HEK293 (cell line): Measurements from ENCODE around the gene HSPB2.
A peak's percentile ranks its signal among the peaks of the same experiment; 100 is the strongest.

Source experiments
- CTCF ChIA-PET: fragments of 350-600 bp; formaldehyde crosslinking; extraction: SDS; loops from one replicate; lab custom pipeline; 2021; ENCODE audit warnings: antibody characterized with exemption; lab: Yijun Ruan, JAX
- POLR2A ChIA-PET: fragments of 300-600 bp; formaldehyde crosslinking; extraction: SDS; loops from one replicate; lab custom pipeline; 2020; ENCODE audit warnings: antibody characterized with exemption, inconsistent platforms; lab: Yijun Ruan, JAX
- H3K27ac ChIP-seq: fragments of 200-500 bp; sonication (Bioruptor generic); 2 replicates; pipeline ENCODE4 v1.5.1; 2014; ENCODE audit warnings: low read depth, low read length, control low read depth, inconsistent platforms; ENCODE audit errors: extremely low read depth
- H3K36me3 ChIP-seq, 2 experiments: fragments of 200-500 bp in 1 of 2; sonication (Bioruptor generic) in 1 of 2; 1 replicate in 1 of 2; 2 replicates in 1 of 2; pipeline ENCODE4 v1.5.1; 2014 to 2017; ENCODE audit warnings: inconsistent platforms in 2 of 2, low read length in 2 of 2; ENCODE audit not compliant: control insufficient read depth in 2 of 2, insufficient read depth in 1 of 2
- H3K4me1 ChIP-seq: fragments of 200-500 bp; sonication (Bioruptor generic); 2 replicates; pipeline ENCODE4 v1.5.1; 2014; ENCODE audit warnings: mild to moderate bottlenecking, low read length, inconsistent platforms; ENCODE audit not compliant: control insufficient read depth, insufficient read depth
- H3K4me3 ChIP-seq: 2 replicates; pipeline ENCODE4 v1.5.1; 2011; ENCODE audit warnings: low read depth, mild to moderate bottlenecking, control low read depth, low read length, moderate library complexity
- H3K9me3 ChIP-seq: fragments of 200-500 bp; sonication (Bioruptor generic); 2 replicates; pipeline ENCODE4 v1.5.1; 2014; ENCODE audit warnings: low read depth, low read length, inconsistent platforms; ENCODE audit not compliant: control insufficient read depth, insufficient read depth
- GFI1B ChIP-seq: fragments of 450-650 bp; formaldehyde crosslinking; IDR thresholded peaks from 2 replicates; pipeline ENCODE4 v1.5.1; 2016; ENCODE audit warnings: missing biosample characterization, missing genetic modification characterization
- KLF8 ChIP-seq: fragments of 450-650 bp; formaldehyde crosslinking; IDR thresholded peaks from 2 replicates; pipeline ENCODE4 v1.5.1; 2016; ENCODE audit warnings: missing biosample characterization, missing genetic modification characterization
- KLF9 ChIP-seq: fragments of 450-650 bp; formaldehyde crosslinking; IDR thresholded peaks from 2 replicates; pipeline ENCODE4 v1.5.1; 2016; ENCODE audit warnings: missing biosample characterization, missing genetic modification characterization, low read depth
- PRDM1 ChIP-seq: fragments of 450-650 bp; formaldehyde crosslinking; IDR thresholded peaks from 2 replicates; pipeline ENCODE4; 2016; ENCODE audit warnings: missing biosample characterization, missing genetic modification characterization
- SETDB1 ChIP-seq: IDR thresholded peaks from one replicate; pipeline ENCODE4 v1.6.1; 2017; ENCODE audit warnings: mild to moderate bottlenecking, low read length, moderate library complexity, mixed read lengths; ENCODE audit not compliant: insufficient read length
- TRIM28 ChIP-seq: IDR thresholded peaks from 2 replicates; pipeline ENCODE4 v1.6.1; 2011; ENCODE audit warnings: low read length, control low read depth, borderline replicate concordance
- ZNF146 ChIP-seq: fragments of 450-650 bp; formaldehyde crosslinking; IDR thresholded peaks from 2 replicates; pipeline ENCODE4 v1.5.1; 2016; ENCODE audit warnings: missing biosample characterization, missing genetic modification characterization
- ZNF239 ChIP-seq: fragments of 450-650 bp; formaldehyde crosslinking; IDR thresholded peaks from 2 replicates; pipeline ENCODE4 v1.5.1; 2016; ENCODE audit warnings: missing biosample characterization, missing genetic modification characterization
- ZNF626 ChIP-seq: fragments of 450-650 bp; sonication (Bioruptor Pico); formaldehyde crosslinking; IDR thresholded peaks from 2 replicates; pipeline ENCODE4 v1.5.1; 2018; ENCODE audit warnings: missing biosample characterization, missing genetic modification characterization, inconsistent platforms
- ZNF658 ChIP-seq: fragments of 450-650 bp; formaldehyde crosslinking; IDR thresholded peaks from 2 replicates; pipeline ENCODE4; 2016; ENCODE audit warnings: missing biosample characterization, missing genetic modification characterization
- ZSCAN23 ChIP-seq: fragments of 450-650 bp; formaldehyde crosslinking; IDR thresholded peaks from 2 replicates; pipeline ENCODE4 v1.5.1; 2016; ENCODE audit warnings: missing biosample characterization, missing genetic modification characterization
- TF ChIP-seq, protein P1 (sequence below): fragments of 450-650 bp; formaldehyde crosslinking; conservative IDR thresholded peaks from 2 replicates; pipeline ENCODE4 v1.5.1; 2016; ENCODE audit warnings: low read depth, missing biosample characterization, missing genetic modification characterization
- TF ChIP-seq, protein P2 (sequence below): fragments of 450-650 bp; formaldehyde crosslinking; IDR thresholded peaks from 2 replicates; pipeline ENCODE4; 2016; ENCODE audit warnings: missing biosample characterization, missing genetic modification characterization
- TF ChIP-seq, protein P3 (sequence below): fragments of 450-650 bp; formaldehyde crosslinking; IDR thresholded peaks from 2 replicates; pipeline ENCODE4 v1.5.1; 2016; ENCODE audit warnings: missing biosample characterization, missing genetic modification characterization
- TF ChIP-seq, protein P4 (sequence below): sonication (generic); formaldehyde crosslinking; IDR thresholded peaks from 2 replicates; pipeline ENCODE4 v1.8.1; 2022; ENCODE audit warnings: mild to moderate bottlenecking, moderate library complexity, missing genetic modification reagents
- TF ChIP-seq, protein P5 (sequence below): fragments of 450-650 bp; formaldehyde crosslinking; IDR thresholded peaks from 2 replicates; pipeline ENCODE4 v1.5.1; 2016; ENCODE audit warnings: missing biosample characterization, missing genetic modification characterization

The HSPB2 gene

DNA sequence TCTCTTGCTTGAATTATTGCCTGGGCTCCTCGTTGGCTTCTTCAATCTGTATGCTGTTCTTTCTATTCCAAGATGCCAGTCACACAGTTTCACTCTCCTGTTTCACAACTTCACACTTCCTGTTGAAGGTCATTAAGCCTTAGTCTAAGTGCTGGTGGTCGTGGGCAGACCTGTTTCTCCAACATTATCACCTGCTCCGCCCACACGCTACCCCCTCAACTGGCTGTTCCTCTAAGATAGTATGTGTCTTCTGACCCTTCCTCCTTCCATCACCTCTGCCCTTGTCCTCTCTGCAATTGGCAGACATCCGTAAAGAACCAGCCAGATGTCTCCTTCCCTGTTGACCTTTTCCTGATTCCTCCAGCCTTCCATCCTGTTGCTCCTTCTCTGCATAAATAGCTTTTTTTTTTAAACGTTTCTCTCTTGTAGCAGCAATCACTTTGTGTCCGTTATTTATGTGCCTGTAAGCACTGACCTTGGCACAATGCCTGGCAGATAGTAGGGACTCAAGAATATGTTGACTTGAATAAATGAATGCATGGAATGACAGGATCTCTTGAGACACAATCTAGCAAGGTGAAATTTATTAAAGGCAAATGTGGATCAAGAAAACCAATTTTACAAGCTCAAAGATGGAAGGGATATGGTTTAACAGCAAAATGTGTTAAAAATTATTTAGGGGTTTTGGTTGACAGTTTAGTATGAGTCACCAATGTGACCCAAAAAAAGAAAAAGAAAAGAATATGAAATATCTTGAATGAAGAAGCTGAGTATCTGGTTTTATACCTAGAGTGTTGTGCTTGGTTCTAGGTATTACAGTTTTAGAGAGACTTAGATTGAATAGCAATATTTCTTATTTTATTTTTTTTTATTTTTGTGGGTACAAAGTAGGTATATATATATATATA lies 37.2 kb downstream of the HSPB2 start (continued):
- TF ChIP-seq, protein P1, sequence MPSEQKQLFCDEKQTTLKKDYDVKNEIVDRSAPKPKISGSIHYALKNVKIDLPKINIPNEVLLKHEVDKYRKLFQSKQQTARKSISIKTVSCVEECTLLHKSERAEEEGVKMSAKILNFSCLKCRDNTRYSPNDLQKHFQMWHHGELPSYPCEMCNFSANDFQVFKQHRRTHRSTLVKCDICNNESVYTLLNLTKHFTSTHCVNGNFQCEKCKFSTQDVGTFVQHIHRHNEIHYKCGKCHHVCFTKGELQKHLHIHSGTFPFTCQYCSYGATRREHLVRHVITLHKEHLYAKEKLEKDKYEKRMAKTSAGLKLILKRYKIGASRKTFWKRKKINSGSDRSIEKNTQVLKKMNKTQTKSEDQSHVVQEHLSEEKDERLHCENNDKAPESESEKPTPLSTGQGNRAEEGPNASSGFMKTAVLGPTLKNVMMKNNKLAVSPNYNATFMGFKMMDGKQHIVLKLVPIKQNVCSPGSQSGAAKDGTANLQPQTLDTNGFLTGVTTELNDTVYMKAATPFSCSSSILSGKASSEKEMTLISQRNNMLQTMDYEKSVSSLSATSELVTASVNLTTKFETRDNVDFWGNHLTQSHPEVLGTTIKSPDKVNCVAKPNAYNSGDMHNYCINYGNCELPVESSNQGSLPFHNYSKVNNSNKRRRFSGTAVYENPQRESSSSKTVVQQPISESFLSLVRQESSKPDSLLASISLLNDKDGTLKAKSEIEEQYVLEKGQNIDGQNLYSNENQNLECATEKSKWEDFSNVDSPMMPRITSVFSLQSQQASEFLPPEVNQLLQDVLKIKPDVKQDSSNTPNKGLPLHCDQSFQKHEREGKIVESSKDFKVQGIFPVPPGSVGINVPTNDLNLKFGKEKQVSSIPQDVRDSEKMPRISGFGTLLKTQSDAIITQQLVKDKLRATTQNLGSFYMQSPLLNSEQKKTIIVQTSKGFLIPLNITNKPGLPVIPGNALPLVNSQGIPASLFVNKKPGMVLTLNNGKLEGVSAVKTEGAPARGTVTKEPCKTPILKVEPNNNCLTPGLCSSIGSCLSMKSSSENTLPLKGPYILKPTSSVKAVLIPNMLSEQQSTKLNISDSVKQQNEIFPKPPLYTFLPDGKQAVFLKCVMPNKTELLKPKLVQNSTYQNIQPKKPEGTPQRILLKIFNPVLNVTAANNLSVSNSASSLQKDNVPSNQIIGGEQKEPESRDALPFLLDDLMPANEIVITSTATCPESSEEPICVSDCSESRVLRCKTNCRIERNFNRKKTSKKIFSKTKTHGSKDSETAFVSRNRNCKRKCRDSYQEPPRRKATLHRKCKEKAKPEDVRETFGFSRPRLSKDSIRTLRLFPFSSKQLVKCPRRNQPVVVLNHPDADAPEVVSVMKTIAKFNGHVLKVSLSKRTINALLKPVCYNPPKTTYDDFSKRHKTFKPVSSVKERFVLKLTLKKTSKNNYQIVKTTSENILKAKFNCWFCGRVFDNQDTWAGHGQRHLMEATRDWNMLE (tag by site-specific recombination), result no peak
- TF ChIP-seq ZNF146 (tag by site-specific recombination), result no peak
- no peak for TF ChIP-seq GFI1B
- TF ChIP-seq, protein P2, sequence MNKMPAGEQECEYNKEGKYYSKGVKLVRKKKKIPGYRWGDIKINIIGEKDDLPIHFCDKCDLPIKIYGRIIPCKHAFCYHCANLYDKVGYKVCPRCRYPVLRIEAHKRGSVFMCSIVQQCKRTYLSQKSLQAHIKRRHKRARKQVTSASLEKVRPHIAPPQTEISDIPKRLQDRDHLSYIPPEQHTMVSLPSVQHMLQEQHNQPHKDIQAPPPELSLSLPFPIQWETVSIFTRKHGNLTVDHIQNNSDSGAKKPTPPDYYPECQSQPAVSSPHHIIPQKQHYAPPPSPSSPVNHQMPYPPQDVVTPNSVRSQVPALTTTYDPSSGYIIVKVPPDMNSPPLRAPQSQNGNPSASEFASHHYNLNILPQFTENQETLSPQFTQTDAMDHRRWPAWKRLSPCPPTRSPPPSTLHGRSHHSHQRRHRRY (tag by site-specific recombination), result no peak
- TF ChIP-seq, protein P3, sequence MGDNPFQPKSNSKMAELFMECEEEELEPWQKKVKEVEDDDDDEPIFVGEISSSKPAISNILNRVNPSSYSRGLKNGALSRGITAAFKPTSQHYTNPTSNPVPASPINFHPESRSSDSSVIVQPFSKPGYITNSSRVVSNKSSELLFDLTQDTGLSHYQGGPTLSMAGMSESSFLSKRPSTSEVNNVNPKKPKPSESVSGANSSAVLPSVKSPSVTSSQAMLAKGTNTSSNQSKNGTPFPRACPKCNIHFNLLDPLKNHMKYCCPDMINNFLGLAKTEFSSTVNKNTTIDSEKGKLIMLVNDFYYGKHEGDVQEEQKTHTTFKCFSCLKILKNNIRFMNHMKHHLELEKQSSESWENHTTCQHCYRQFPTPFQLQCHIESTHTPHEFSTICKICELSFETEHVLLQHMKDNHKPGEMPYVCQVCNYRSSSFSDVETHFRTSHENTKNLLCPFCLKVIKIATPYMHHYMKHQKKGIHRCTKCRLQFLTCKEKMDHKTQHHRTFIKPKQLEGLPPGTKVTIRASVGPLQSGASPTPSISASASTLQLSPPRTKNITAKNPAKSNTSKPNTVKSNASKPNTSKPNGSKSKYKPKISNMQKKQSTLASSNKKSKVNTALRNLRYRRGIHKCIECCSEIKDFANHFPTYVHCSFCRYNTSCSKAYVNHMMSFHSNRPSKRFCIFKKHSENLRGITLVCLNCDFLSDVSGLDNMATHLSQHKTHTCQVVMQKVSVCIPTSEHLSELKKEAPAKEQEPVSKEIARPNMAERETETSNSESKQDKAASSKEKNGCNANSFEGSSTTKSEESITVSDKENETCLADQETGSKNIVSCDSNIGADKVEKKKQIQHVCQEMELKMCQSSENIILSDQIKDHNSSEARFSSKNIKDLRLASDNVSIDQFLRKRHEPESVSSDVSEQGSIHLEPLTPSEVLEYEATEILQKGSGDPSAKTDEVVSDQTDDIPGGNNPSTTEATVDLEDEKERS (tag by site-specific recombination), result no peak
- no peak for TF ChIP-seq ZNF626 (tag by site-specific recombination)
- no peak for TF ChIP-seq ZNF239
- no peak for TF ChIP-seq PRDM1 (tag by site-specific recombination)
- TF ChIP-seq KLF9, result no peak

DNA sequence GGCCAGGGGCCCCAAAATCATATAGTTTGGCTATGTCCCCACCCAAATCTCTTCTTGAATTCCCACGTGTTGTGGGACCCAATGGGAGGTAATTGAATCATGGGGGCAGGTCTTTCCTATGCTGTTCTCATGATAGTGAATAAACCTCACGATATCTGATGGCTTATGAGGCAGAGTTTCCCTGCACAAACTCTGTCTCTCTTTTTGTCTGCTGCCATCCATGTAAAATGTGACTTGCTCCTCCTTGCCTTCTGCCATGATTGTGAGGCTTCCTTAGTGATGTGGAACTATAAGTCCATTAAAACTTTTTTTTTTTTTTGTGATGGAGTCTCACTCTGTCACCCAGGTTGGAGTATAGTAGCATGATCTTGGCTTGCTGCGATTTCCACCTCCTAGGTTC lies 39.0 kb downstream of the HSPB2 start:
- no peaks in the 10 kb centered on the region for H3K4me1 ChIP-seq

More for the DNA sequence above, 39.0 kb downstream of the HSPB2 start:
- Histone ChIP-seq H3K9me3 (no peaks in the 10 kb centered on the region), H3K36me3 (no peaks in the 10 kb centered on the region)
- peak; percentile 65 for TF ChIP-seq SETDB1
- no peak for TF ChIP-seq ZNF658
- no peak for TF ChIP-seq KLF8 (tag by site-specific recombination)
- TF ChIP-seq, protein P4, sequence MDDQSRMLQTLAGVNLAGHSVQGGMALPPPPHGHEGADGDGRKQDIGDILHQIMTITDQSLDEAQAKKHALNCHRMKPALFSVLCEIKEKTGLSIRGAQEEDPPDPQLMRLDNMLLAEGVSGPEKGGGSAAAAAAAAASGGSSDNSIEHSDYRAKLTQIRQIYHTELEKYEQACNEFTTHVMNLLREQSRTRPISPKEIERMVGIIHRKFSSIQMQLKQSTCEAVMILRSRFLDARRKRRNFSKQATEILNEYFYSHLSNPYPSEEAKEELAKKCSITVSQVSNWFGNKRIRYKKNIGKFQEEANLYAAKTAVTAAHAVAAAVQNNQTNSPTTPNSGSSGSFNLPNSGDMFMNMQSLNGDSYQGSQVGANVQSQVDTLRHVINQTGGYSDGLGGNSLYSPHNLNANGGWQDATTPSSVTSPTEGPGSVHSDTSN (CRISPR knock-in tag), result no peak
- TF ChIP-seq, protein P5, sequence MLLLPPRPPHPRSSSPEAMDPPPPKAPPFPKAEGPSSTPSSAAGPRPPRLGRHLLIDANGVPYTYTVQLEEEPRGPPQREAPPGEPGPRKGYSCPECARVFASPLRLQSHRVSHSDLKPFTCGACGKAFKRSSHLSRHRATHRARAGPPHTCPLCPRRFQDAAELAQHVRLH (tag by site-specific recombination), result no peak
- TF ChIP-seq TRIM28, result no peak
- TF ChIP-seq ZSCAN23 (tag by site-specific recombination), result no peak
- TF ChIP-seq, all 188 proteins: peak for 1
- CTCF ChIA-PET, result no interaction called here
- Histone ChIP-seq H3K4me3 (no peak overlapping the region), H3K27ac (no peak overlapping the region)
- POLR2A ChIA-PET, result interaction anchor here (1.0 kb wide), 1 partner anchor 14 kb away, joined by 3 read pairs; the partner anchor contains the start of gene DIXDC1
